Spleen (tissue), 11 donors: ENCODE results near the gene CNTLN. TPM values are rescaled to one million over a fixed set of nuclear protein-coding genes. Genes with fewer than 3 reads are reported as not detected.
"Not testable (repeated sequence)": the region's sequence is repeated elsewhere in the genome, so short reads cannot be mapped to it uniquely, and the experiment has no call there.

Experiments
- DNase-seq: peaks from one replicate; pipeline ENCODE4 v3.0.0-alpha.2; 2020
- H3K27ac ChIP-seq, 8 donors: fragments of 200-600 bp; sonication (generic) in 7 of 8; 1 replicate in 4 of 8; 2 replicates in 4 of 8; pipeline versions ENCODE4 v1.5.0 to v1.8.0; 2016 to 2021; ENCODE audit warnings: inconsistent platforms in 4 of 8, mild to moderate bottlenecking in 4 of 8, moderate library complexity in 1 of 8
- H3K27me3 ChIP-seq, 7 donors: fragments of 200-600 bp; sonication (generic) in 6 of 7; replicated peaks in 1 of 7; 1 replicate in 4 of 7; 2 replicates in 3 of 7; pipeline versions ENCODE4 v1.5.0 to v1.8.0; 2016 to 2021; ENCODE audit warnings: inconsistent platforms in 3 of 7, mild to moderate bottlenecking in 1 of 7
- H3K36me3 ChIP-seq, 6 donors: fragments of 200-600 bp; sonication (generic) in 5 of 6; 1 replicate in 4 of 6; 2 replicates in 2 of 6; pipeline versions ENCODE4 v1.5.0 to v1.8.0; 2016 to 2021; ENCODE audit warnings: inconsistent platforms in 2 of 6
- H3K4me1 ChIP-seq, 6 donors: fragments of 200-600 bp; sonication (generic) in 5 of 6; 1 replicate in 3 of 6; 2 replicates in 3 of 6; pipeline versions ENCODE4 v1.5.0 to v1.8.0; 2016 to 2021; ENCODE audit warnings: inconsistent platforms in 3 of 6
- H3K4me3 ChIP-seq, 8 donors: fragments of 200-600 bp; sonication (generic) in 7 of 8; 1 replicate in 4 of 8; 2 replicates in 4 of 8; pipeline versions ENCODE4 v1.5.0 to v1.8.0; 2016 to 2021; ENCODE audit warnings: inconsistent platforms in 4 of 8, mild to moderate bottlenecking in 4 of 8, moderate library complexity in 2 of 8
- H3K9me3 ChIP-seq, 8 donors: fragments of 200-600 bp; sonication (generic) in 7 of 8; 1 replicate in 4 of 8; 2 replicates in 4 of 8; pipeline versions ENCODE4 v1.5.0 to v1.8.0; 2016 to 2021; ENCODE audit warnings: inconsistent platforms in 4 of 8
- CTCF ChIP-seq, 11 experiments: fragments of 200-600 bp in 7 of 11; fragments of 450-650 bp in 4 of 11; sonication (generic) in 4 of 11; IDR thresholded peaks in 8 of 11; conservative IDR thresholded peaks in 3 of 11; 1 replicate in 7 of 11; 2 replicates in 4 of 11; pipeline versions ENCODE4 v1.4.0 to v1.8.0; 2016 to 2021; ENCODE audit warnings: antibody characterized with exemption in 11 of 11, inconsistent platforms in 4 of 11, mild to moderate bottlenecking in 1 of 11
- POLR2A ChIP-seq, 3 donors: fragments of 450-650 bp; IDR thresholded peaks; one replicate each; pipeline ENCODE4 v1.5.1; 2017; ENCODE audit warnings: antibody characterized with exemption in 3 of 3, mild to moderate bottlenecking in 1 of 3
- POLR2AphosphoS5 ChIP-seq, 3 donors: sonication (generic); formaldehyde crosslinking; IDR thresholded peaks; one replicate each; pipeline ENCODE4 v1.5.1; 2017; ENCODE audit warnings: antibody characterized with exemption in 3 of 3
- WGBS, 5 donors: extraction: QIAGEN DNeasy Blood & Tissue Kit in 3 of 5; methylation state at CpG; one replicate each; pipeline versions ENCODE4 v1.1.5 to v1.1.7; 2013 to 2018; 5-methylcytosine and 5-hydroxymethylcytosine counted together
- intact Hi-C: fragments of 100-400 bp; cut with DNase I; formaldehyde crosslinking; loops from one replicate; pipeline ENCODE4 v1.15.0; 2023; ENCODE audit warnings: low total_unique reads
- polyA plus RNA-seq, 3 donors: library from polyadenylated mRNA; stranded (reverse); fragments of 200-250 nt; gene quantifications; one replicate each; pipeline ENCODE4 v1.2.1, GENCODE V29; 2013
- total RNA-seq, 7 donors: library from RNA; depleted of rRNA in 3 of 7; stranded (reverse); fragments of >200 nt in 3 of 7; fragmentation: NEBNext Ultra II Directional in 4 of 7; extraction: Animal tissue kit (Norgen Biotek cat#: 25700) in 4 of 7; gene quantifications; one replicate each; pipeline versions ENCODE4 v1.1.0 to v1.2.1, GENCODE V29; 2016 to 2021
- donor health status: healthy with polysubstance abuse.
- donor health status: DM: no; HTN: no; CAD: no; lungs with moderate emphysema.
- donor health status: DM: no; HTN: no; CAD: no.
- donor health status: Bipolar disorder and iron deficiency.
- donor health status: healthy.
- donor health status: DM: no; HTN: no; CAD: no.
- donor health status: DM: yes; HTN: yes; CAD: no.

CNTLN gene
- total and polyA plus RNA-seq, 10 donors, result 1.1 to 26.2 (median 9.8) TPM

- 90 to 97% (median 94%) methylated on average over 7 of the region's 7 CpGs for WGBS, 5 donors
- TF ChIP-seq CTCF (IDR thresholded peaks at IDR 0.05 in 8 of 11, conservative IDR thresholded peaks at IDR 0.05 in 3 of 11) (no peak), POLR2A (IDR thresholded peaks at IDR 0.05) (no peak), POLR2AphosphoS5 (IDR thresholded peaks at IDR 0.05) (no peak)
- Histone ChIP-seq H3K9me3 (peaks cover 3 to 46% (median 30%) of the 10 kb centered on the region in 8 donors), H3K27me3 (no peaks in the 10 kb centered on the region), H3K27ac (no peak overlapping the region), H3K4me3 (no peak overlapping the region), H3K4me1 (no peaks in the 10 kb centered on the region), H3K36me3 (peaks cover 0 to 5% (median 0%) of the 10 kb centered on the region in 6 donors)
- no peak for DNase-seq
- intact Hi-C loops, result no loop called here
Observed at GRCh38 chr9:17436854-17437253, 302.0 kb downstream of the CNTLN start.

GRCh38 chr9:17437813-17438212, 303.0 kb downstream of the CNTLN start:
- DNase-seq, result no peak
- Histone ChIP-seq H3K36me3 (peaks cover 0 to 5% (median 0%) of the 10 kb centered on the region in 6 donors), H3K4me3 (no peak overlapping the region), H3K27ac (no peak overlapping the region), H3K9me3 (peaks cover 3 to 50% (median 30%) of the 10 kb centered on the region in 8 donors), H3K4me1 (no peaks in the 10 kb centered on the region), H3K27me3 (no peaks in the 10 kb centered on the region)
- TF ChIP-seq POLR2A (IDR thresholded peaks at IDR 0.05) (no peak), POLR2AphosphoS5 (IDR thresholded peaks at IDR 0.05) (no peak), CTCF (IDR thresholded peaks at IDR 0.05 in 8 of 11, conservative IDR thresholded peaks at IDR 0.05 in 3 of 11) (no peak)
- WGBS, 5 donors, result 90 to 100% (median 92%) methylated on average over 2 of the region's 2 CpGs
- intact Hi-C loops, result no loop called here

GRCh38 chr9:17445126-17445525, 310.3 kb downstream of the CNTLN start:
- H3K4me1 ChIP-seq, H3K27ac ChIP-seq, H3K36me3 ChIP-seq, DNase-seq, intact Hi-C loops, H3K4me3 ChIP-seq, H3K27me3 ChIP-seq: not testable (repeated sequence)
- peaks cover 3 to 21% (median 13%) of the 10 kb centered on the region in 8 donors for H3K9me3 ChIP-seq
- 76 to 96% (median 92%) methylated on average over 3 of the region's 3 CpGs for WGBS, 5 donors

GRCh38 chr9:17453751-17454150, 318.9 kb downstream of the CNTLN start:
- no peak overlapping the region for H3K4me3 ChIP-seq
- H3K9me3 ChIP-seq, result no peaks in the 10 kb centered on the region
- no peaks in the 10 kb centered on the region for H3K36me3 ChIP-seq
- TF ChIP-seq CTCF (IDR thresholded peaks at IDR 0.05 in 8 of 11, conservative IDR thresholded peaks at IDR 0.05 in 3 of 11) (no peak), POLR2AphosphoS5 (IDR thresholded peaks at IDR 0.05) (no peak), POLR2A (IDR thresholded peaks at IDR 0.05) (no peak)
- DNase-seq, result no peak
- no peaks in the 10 kb centered on the region for H3K4me1 ChIP-seq
- intact Hi-C loops, result no loop called here
- 89 to 94% (median 90%) methylated on average over 5 of the region's 5 CpGs for WGBS, 5 donors
- no peak overlapping the region for H3K27ac ChIP-seq
- H3K27me3 ChIP-seq, result no peaks in the 10 kb centered on the region
